ENCODE results near the gene RNF14. TPM values are rescaled to one million over a fixed set of nuclear protein-coding genes. Genes with fewer than 3 reads are reported as not detected.
A peak's percentile ranks its signal among the peaks of the same experiment; 100 is the strongest.

The RNF14 gene
- total RNA-seq, 1 experiment from 2014 or later: 20.1 TPM

DNA sequence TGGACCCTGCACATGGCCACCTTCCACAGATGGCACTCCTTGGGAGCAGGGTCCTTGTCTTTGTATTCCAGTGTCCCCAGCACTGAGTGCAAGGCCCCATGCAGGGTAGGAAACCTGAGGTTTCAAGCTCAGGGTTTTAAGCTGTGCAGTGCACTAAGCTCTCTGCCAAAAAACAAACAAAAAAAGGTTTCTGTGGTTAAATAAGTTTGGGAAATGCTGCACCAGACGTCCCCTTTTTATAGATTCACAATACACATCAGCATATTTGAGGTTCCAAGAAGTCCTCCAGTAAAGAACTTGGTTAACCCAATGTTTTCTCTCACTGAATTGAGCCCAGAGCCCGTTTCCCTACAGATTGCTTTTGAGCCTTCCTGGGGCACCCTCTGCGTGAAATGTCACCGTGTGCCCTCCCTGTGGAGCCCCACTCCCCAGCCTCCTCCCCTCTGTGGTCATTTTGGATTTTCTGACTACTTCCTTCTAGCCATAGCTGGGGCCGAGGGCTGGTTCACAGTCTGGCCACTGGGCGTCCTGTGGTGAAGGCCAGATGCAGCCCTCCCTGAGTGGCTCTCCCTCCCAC is 28.1 kb upstream of the RNF14 start:
- H3K79me1 ChIP-seq (ENCODE audit: insufficient read depth, low read depth, low read length, poor library complexity, severe bottlenecking): no peaks in the 10 kb centered on the region
- TF ChIP-seq, protein P1, sequence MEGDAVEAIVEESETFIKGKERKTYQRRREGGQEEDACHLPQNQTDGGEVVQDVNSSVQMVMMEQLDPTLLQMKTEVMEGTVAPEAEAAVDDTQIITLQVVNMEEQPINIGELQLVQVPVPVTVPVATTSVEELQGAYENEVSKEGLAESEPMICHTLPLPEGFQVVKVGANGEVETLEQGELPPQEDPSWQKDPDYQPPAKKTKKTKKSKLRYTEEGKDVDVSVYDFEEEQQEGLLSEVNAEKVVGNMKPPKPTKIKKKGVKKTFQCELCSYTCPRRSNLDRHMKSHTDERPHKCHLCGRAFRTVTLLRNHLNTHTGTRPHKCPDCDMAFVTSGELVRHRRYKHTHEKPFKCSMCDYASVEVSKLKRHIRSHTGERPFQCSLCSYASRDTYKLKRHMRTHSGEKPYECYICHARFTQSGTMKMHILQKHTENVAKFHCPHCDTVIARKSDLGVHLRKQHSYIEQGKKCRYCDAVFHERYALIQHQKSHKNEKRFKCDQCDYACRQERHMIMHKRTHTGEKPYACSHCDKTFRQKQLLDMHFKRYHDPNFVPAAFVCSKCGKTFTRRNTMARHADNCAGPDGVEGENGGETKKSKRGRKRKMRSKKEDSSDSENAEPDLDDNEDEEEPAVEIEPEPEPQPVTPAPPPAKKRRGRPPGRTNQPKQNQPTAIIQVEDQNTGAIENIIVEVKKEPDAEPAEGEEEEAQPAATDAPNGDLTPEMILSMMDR (conservative IDR thresholded peaks at IDR 0.05): no peak
- no peak overlapping the region for H2BK20ac ChIP-seq (ENCODE audit: low read depth, low read length, poor library complexity, severe bottlenecking)
- H4K5ac ChIP-seq (ENCODE audit: insufficient read length, low read depth, low read length): no peak overlapping the region
- H2BK15ac ChIP-seq (ENCODE audit: low read depth, low read length): no peak overlapping the region
- no peak overlapping the region for H3K9ac ChIP-seq (ENCODE audit: extremely low read depth, insufficient read length, low read length)
- peaks cover 9% of the 10 kb centered on the region for H3K27me3 Mint-ChIP-seq (ENCODE audit: low read depth)
- H3K56ac ChIP-seq (ENCODE audit: insufficient read length, low read depth, low read length): no peak overlapping the region
- no peaks in the 10 kb centered on the region for H3K9me3 ChIP-seq (ENCODE audit: control insufficient read depth, low read depth, low read length)
- no peaks in the 10 kb centered on the region for H3K27me3 ChIP-seq (ENCODE audit: insufficient read depth, low read length)
- no peak overlapping the region for H2BK12ac ChIP-seq (ENCODE audit: insufficient read length, low read depth, low read length)
- H2AFZ ChIP-seq (ENCODE audit: low read length): no peak overlapping the region
- H3K79me2 ChIP-seq (ENCODE audit: insufficient read depth, low read length): no peaks in the 10 kb centered on the region
- DNase-seq: no peak
- H4K91ac ChIP-seq (ENCODE audit: insufficient read length, low read depth, low read length): no peak overlapping the region
- H3K27ac ChIP-seq (ENCODE audit: insufficient read length, low read depth, low read length): no peak overlapping the region
- no peak overlapping the region for H2AK5ac ChIP-seq (ENCODE audit: insufficient read length, low read length)
- H3K4me1 ChIP-seq (ENCODE audit: insufficient read depth, low read length): no peaks in the 10 kb centered on the region
- no peak overlapping the region for H3K4ac ChIP-seq (ENCODE audit: low read depth, low read length)
- H3K14ac ChIP-seq (ENCODE audit: insufficient read depth, low read length): no peak overlapping the region; the same call in 1 of the 2 replicates
- no peak overlapping the region for H2BK5ac ChIP-seq (ENCODE audit: insufficient read length, low read length)
- H3K4me1 Mint-ChIP-seq: peaks cover 14 to 15% of the 10 kb centered on the region in 2 experiments
- no peak overlapping the region for H3K4me2 ChIP-seq (ENCODE audit: insufficient read depth, insufficient read length, low read length)
- H2BK120ac ChIP-seq (ENCODE audit: low read depth, low read length, poor library complexity, severe bottlenecking): no peak overlapping the region
- H4K20me1 ChIP-seq (ENCODE audit: control insufficient read depth, insufficient read depth, insufficient read length): peaks cover 2% of the 10 kb centered on the region
- no peaks in the 10 kb centered on the region for H3K23me2 ChIP-seq (ENCODE audit: insufficient read length, low read depth, low read length, poor library complexity, severe bottlenecking)
- WGBS (ENCODE audit: extremely low coverage, insufficient read length, low lambda C conversion rate): no CpG with 5 or more reads among the region's 6 CpGs
- H3K36me3 Mint-ChIP-seq (ENCODE audit: insufficient read depth in 1 of 3, low read depth in 3 of 3): peaks cover 3 to 32% (median 25%) of the 10 kb centered on the region in 3 experiments; a peak in 6 of 7 replicates
- no peak overlapping the region for H3K18ac ChIP-seq (ENCODE audit: insufficient read length, low read depth, low read length)
- H4K8ac ChIP-seq (replicated peaks; ENCODE audit: insufficient read length, low read depth, low read length): no peak overlapping the region
- H3T11ph ChIP-seq (ENCODE audit: low read length): no peak overlapping the region
- H3K27ac Mint-ChIP-seq: peak overlapping the region in 2 of 3 experiments; percentile 24 to 71; a peak in 4 of 7 replicates
- H3K9me3 Mint-ChIP-seq: no peaks in the 10 kb centered on the region
- no peak overlapping the region for H3K23ac ChIP-seq (ENCODE audit: insufficient read length, low read depth, low read length)
- no peak overlapping the region for H3K4me3 Mint-ChIP-seq
